ENCODE measurements around the gene DRC7. TPM values are rescaled to one million over a fixed set of nuclear protein-coding genes. Genes with fewer than 3 reads are reported as not detected.
A peak's percentile ranks its signal among the peaks of the same experiment; 100 is the strongest.

Gene DRC7
- total and polyA plus RNA-seq, 9 of the 15 experiments (the other 6 are each of a cell fraction or from before 2014, with no cell fraction given), result 0.04 to 0.33 (median 0.12) TPM; not detected in 3

- no peaks in the 10 kb centered on the region for H3K79me2 ChIP-seq (ENCODE audit: control insufficient read depth, insufficient read depth, low read length)
- CTCF ChIA-PET (ENCODE audit: low intra/inter-chr PET ratio), result no interaction called here
- no TSS peak for BruUV-seq (replicated peaks)
- peak overlapping the region; percentile 55 to 84; a peak in 3 of 4 replicates for H3K9ac ChIP-seq (ENCODE audit: insufficient read depth in 1 of 2, low read depth in 2 of 2, low read length in 2 of 2)
- no peaks in the 10 kb centered on the region for H3K9me3 ChIP-seq (replicated peaks; ENCODE audit: control insufficient read depth, insufficient read depth, low read depth, low read length)
- intact Hi-C loops (cut with micrococcal nuclease), result loop anchor here (2.0 to 10.0 kb wide), 2 partner anchors 24 to 228 kb away; no protein-coding TSS in a partner anchor
- peaks cover 3% of the 10 kb centered on the region for H3K9me1 ChIP-seq (ENCODE audit: control insufficient read depth, insufficient read depth, low read length)
- ATAC-seq, result peak; percentile 2; the same call in 2 of the 3 replicates
- H2AFZ ChIP-seq (ENCODE audit: low read depth, low read length), result peak overlapping the region; percentile 85; the same call in 1 of the 2 replicates
- H3K4me3 ChIP-seq, result no peak overlapping the region
- H3K27me3 ChIP-seq (ENCODE audit: control insufficient read depth in 2 of 2, insufficient read depth in 2 of 2, low read length in 2 of 2), result no peaks in the 10 kb centered on the region
- H3K4me1 ChIP-seq (replicated peaks in 1 of 2; ENCODE audit: control insufficient read depth in 2 of 2, insufficient read depth in 2 of 2, low read length in 2 of 2), result peaks cover 24 to 38% of the 10 kb centered on the region in 2 experiments
- POLR2A ChIA-PET, result interaction anchor here (0.6 to 1.0 kb wide), 4 partner anchors 9 to 28 kb away, joined by 3 to 5 read pairs (median 4); partner anchors contain the start of gene DRC7
- no peaks in the 10 kb centered on the region for H4K20me1 ChIP-seq (replicated peaks; ENCODE audit: control insufficient read depth, insufficient read depth, low read length)
- H3K36me3 ChIP-seq (ENCODE audit: control insufficient read depth, insufficient read depth, low read length), result no peaks in the 10 kb centered on the region
- no peak for DNase-seq (ENCODE audit: extremely low read depth in 1 of 4, low spot score in 3 of 4)
- WGBS (ENCODE audit: insufficient coverage, low coverage, missing lambda C conversion rate), result 48% methylated on average over 4 of the region's 5 CpGs
- peak overlapping the region; percentile 9; the same call in 1 of the 2 replicates for H3K4me2 ChIP-seq (ENCODE audit: insufficient read depth, low read length)
- in situ Hi-C loops (cut with MboI), result loop anchor here (5.0 kb wide), 1 partner anchor 50 kb away; no protein-coding TSS in a partner anchor
- H3K27ac ChIP-seq (ENCODE audit: extremely low read depth, low read depth, low read length), result peak overlapping the region; percentile 48; the same call in 2 of the 3 replicates
- FAIRE-seq, result no peak
- TF ChIP-seq ZNF707 (CRISPR knock-in tag; conservative IDR thresholded peaks at IDR 0.05) (no peak), CBFB (CRISPR knock-in tag; IDR thresholded peaks at IDR 0.05) (0 out of 2 replicates have a peak, but pooled peaks have one; percentile 39), CREM (IDR thresholded peaks at IDR 0.05; ENCODE audit: low read depth) (no peak), ZNF197 (CRISPR knock-in tag; IDR thresholded peaks at IDR 0.05; ENCODE audit: low read depth) (no peak), ZBTB26 (CRISPR knock-in tag; IDR thresholded peaks at IDR 0.05) (no peak), EGR1 (conservative IDR thresholded peaks at IDR 0.05) (peak; percentile 54; the same call in 1 of the 2 replicates), ZNF79 (CRISPR knock-in tag; IDR thresholded peaks at IDR 0.05; ENCODE audit: low read depth) (no peak), EP400 (IDR thresholded peaks at IDR 0.05) (0 out of 2 replicates have a peak, but pooled peaks have one; percentile 76), ZNF785 (CRISPR knock-in tag; IDR thresholded peaks at IDR 0.05) (no peak), ZNF76 (CRISPR knock-in tag; IDR thresholded peaks at IDR 0.05; ENCODE audit: borderline replicate concordance) (peak; percentile 27; the same call in 1 of the 2 replicates), NFATC3 (IDR thresholded peaks at IDR 0.05) (no peak), KDM1A (IDR thresholded peaks at IDR 0.05) (no peak), ZNF583 (CRISPR knock-in tag; IDR thresholded peaks at IDR 0.05) (no peak), ZNF696 (CRISPR knock-in tag; conservative IDR thresholded peaks at IDR 0.05) (no peak), CBX5 (IDR thresholded peaks at IDR 0.05; ENCODE audit: borderline replicate concordance, low read depth) (no peak), MTA2 (IDR thresholded peaks at IDR 0.05; ENCODE audit: low read depth) (0 out of 2 replicates have a peak, but pooled peaks have one; percentile 4), NFRKB (IDR thresholded peaks at IDR 0.05; ENCODE audit: low read depth) (peak; percentile 22; the same call in 1 of the 2 replicates), MBD1 (CRISPR knock-in tag; IDR thresholded peaks at IDR 0.05) (no peak)
- TF ChIP-seq, protein P1, sequence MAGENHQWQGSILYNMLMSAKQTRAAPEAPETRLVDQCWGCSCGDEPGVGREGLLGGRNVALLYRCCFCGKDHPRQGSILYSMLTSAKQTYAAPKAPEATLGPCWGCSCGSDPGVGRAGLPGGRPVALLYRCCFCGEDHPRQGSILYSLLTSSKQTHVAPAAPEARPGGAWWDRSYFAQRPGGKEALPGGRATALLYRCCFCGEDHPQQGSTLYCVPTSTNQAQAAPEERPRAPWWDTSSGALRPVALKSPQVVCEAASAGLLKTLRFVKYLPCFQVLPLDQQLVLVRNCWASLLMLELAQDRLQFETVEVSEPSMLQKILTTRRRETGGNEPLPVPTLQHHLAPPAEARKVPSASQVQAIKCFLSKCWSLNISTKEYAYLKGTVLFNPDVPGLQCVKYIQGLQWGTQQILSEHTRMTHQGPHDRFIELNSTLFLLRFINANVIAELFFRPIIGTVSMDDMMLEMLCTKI (IDR thresholded peaks at IDR 0.05; ENCODE audit: partially characterized antibody), result no peak
- TF ChIP-seq, protein P2, sequence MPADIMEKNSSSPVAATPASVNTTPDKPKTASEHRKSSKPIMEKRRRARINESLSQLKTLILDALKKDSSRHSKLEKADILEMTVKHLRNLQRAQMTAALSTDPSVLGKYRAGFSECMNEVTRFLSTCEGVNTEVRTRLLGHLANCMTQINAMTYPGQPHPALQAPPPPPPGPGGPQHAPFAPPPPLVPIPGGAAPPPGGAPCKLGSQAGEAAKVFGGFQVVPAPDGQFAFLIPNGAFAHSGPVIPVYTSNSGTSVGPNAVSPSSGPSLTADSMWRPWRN (IDR thresholded peaks at IDR 0.05; ENCODE audit: low read depth), result no peak
Measured at GRCh38 chr16:57667048-57667525, 27.5 kb upstream of the DRC7 start.
